Endothelial cell of umbilical vein (primary cell): ENCODE results near the gene TRIM62. TPM values are rescaled to one million over a fixed set of nuclear protein-coding genes. Genes with fewer than 3 reads are reported as not detected.

ENCODE experiments used
- BruUV-seq: library from RNA; stranded (reverse); fragments of 400-500 nt; replicated peaks from 2 replicates; lab custom pipeline; 2021; lab: Mats Ljungman, UMichigan
- CTCF ChIA-PET: fragments of 300-600, 350-600 bp; sonication (Branson Sonifier 250); formaldehyde crosslinking; loops from one replicate; lab custom pipeline; 2021; ENCODE audit warnings: antibody characterized with exemption, inconsistent platforms; lab: Charles Lee
- POLR2A ChIA-PET: fragments of 300-600, 350-600 bp; sonication (Branson Sonifier 250); formaldehyde crosslinking; loops from one replicate; lab custom pipeline; 2021; ENCODE audit warnings: antibody characterized with exemption, inconsistent platforms; lab: Charles Lee
- DNase-seq: peaks from one replicate; pipeline ENCODE4 v3.0.0-alpha.2; 2011; ENCODE audit warnings: low read depth, low spot score
- FAIRE-seq: peaks from 2 replicates; lab custom pipeline; 2011; peaks lifted over from hg19 to GRCh38; lab: Jason Lieb, UNC
- H2AFZ ChIP-seq: 2 replicates; pipeline ENCODE4 v1.6.0; 2012; ENCODE audit warnings: low read depth, low read length, control low read depth, inconsistent platforms
- H3K27ac ChIP-seq: 2 replicates; pipeline ENCODE4 v1.5.1; 2011; ENCODE audit warnings: low read depth, mild to moderate bottlenecking, control low read depth, low read length, moderate library complexity; ENCODE audit not compliant: insufficient read depth
- H3K27me3 ChIP-seq, 2 experiments: 2 replicates each; pipeline versions ENCODE4 v1.6.0 to v1.6.1; 2011; ENCODE audit warnings: low read length in 2 of 2, mixed read lengths in 1 of 2; ENCODE audit not compliant: control insufficient read depth in 2 of 2, insufficient read depth in 2 of 2
- H3K36me3 ChIP-seq, 2 experiments: 2 replicates in 1 of 2; 3 replicates in 1 of 2; pipeline ENCODE4 v1.5.1; 2011; ENCODE audit warnings: low read length in 2 of 2, mild to moderate bottlenecking in 1 of 2, moderate library complexity in 1 of 2; ENCODE audit not compliant: control insufficient read depth in 2 of 2, insufficient read depth in 2 of 2; ENCODE audit errors: extremely low read depth in 1 of 2
- H3K4me1 ChIP-seq: 3 replicates; pipeline ENCODE4 v1.5.1; 2011; ENCODE audit warnings: mild to moderate bottlenecking, low read length; ENCODE audit not compliant: control insufficient read depth, insufficient read depth; ENCODE audit errors: extremely low read depth
- H3K4me2 ChIP-seq: 2 replicates; pipeline ENCODE4 v1.6.1; 2011; ENCODE audit warnings: low read length, control low read depth, mixed read lengths; ENCODE audit not compliant: insufficient read depth
- H3K4me3 ChIP-seq, 3 experiments: fragments of 200-600 bp in 1 of 3; sonication (generic), shearing (Covaris generic) in 1 of 3; replicated peaks in 1 of 3; 2 replicates each; pipeline ENCODE4 v1.5.1; 2011 to 2016; ENCODE audit warnings: control low read depth in 3 of 3, low read length in 3 of 3, mild to moderate bottlenecking in 2 of 3, inconsistent platforms in 1 of 3, low read depth in 1 of 3, moderate library complexity in 1 of 3; ENCODE audit not compliant: insufficient read depth in 1 of 3
- H3K79me2 ChIP-seq: 2 replicates; pipeline ENCODE4 v1.6.0; 2012; ENCODE audit warnings: low read length, inconsistent platforms; ENCODE audit not compliant: control insufficient read depth, insufficient read depth
- H3K9ac ChIP-seq: replicated peaks from 2 replicates; pipeline ENCODE3; 2011; ENCODE audit warnings: low read length, control low read depth; ENCODE audit not compliant: insufficient read depth; ENCODE audit errors: extremely low read depth
- H3K9me1 ChIP-seq: replicated peaks from 3 replicates; pipeline ENCODE4 v1.6.0; 2011; ENCODE audit warnings: mild to moderate bottlenecking, low read length; ENCODE audit not compliant: control insufficient read depth, insufficient read depth; ENCODE audit errors: extremely low read depth
- H3K9me3 ChIP-seq: replicated peaks from 2 replicates; pipeline ENCODE4 v1.5.1; 2012; ENCODE audit warnings: low read length, inconsistent platforms; ENCODE audit not compliant: control insufficient read depth, insufficient read depth
- H4K20me1 ChIP-seq: replicated peaks from 2 replicates; pipeline ENCODE3; 2011; ENCODE audit warnings: mild to moderate bottlenecking, low read length; ENCODE audit not compliant: control insufficient read depth, insufficient read depth; ENCODE audit errors: extremely low read depth
- CTCF ChIP-seq, 2 donors: IDR thresholded peaks; 1 replicate in 1 of 2; 2 replicates in 1 of 2; pipeline ENCODE4 v1.5.1; 2011; ENCODE audit warnings: low read length in 2 of 2, mild to moderate bottlenecking in 2 of 2, moderate library complexity in 2 of 2, control low read depth in 1 of 2, inconsistent platforms in 1 of 2, low read depth in 1 of 2; ENCODE audit not compliant: insufficient read depth in 1 of 2; ENCODE audit errors: extremely low read depth in 1 of 2
- EZH2 ChIP-seq: IDR thresholded peaks from 2 replicates; pipeline ENCODE4 v1.6.1; 2012; ENCODE audit warnings: borderline replicate concordance, low read depth, mild to moderate bottlenecking, moderate library complexity, low read length, inconsistent platforms; ENCODE audit not compliant: severe bottlenecking
- FOS ChIP-seq: IDR thresholded peaks from 2 replicates; pipeline ENCODE4 v1.6.1; 2011; ENCODE audit warnings: mild to moderate bottlenecking, low read length, moderate library complexity, borderline replicate concordance; ENCODE audit not compliant: insufficient read depth
- GATA2 ChIP-seq: IDR thresholded peaks from 2 replicates; pipeline ENCODE4 v1.7.0; 2011; ENCODE audit warnings: low read depth, mild to moderate bottlenecking, moderate library complexity, mixed read lengths, low read length; ENCODE audit not compliant: insufficient read length, insufficient read depth
- JUN ChIP-seq: IDR thresholded peaks from 2 replicates; pipeline ENCODE4 v1.6.1; 2011; ENCODE audit warnings: borderline replicate concordance, low read depth; ENCODE audit not compliant: insufficient read length, insufficient read depth
- MAX ChIP-seq: IDR thresholded peaks from 2 replicates; pipeline ENCODE4 v1.6.1; 2011; ENCODE audit not compliant: insufficient read depth, insufficient read length
- MYC ChIP-seq: IDR thresholded peaks from one replicate; pipeline ENCODE4 v1.6.1; 2011; ENCODE audit warnings: mild to moderate bottlenecking, low read depth, low read length
- POLR2A ChIP-seq: IDR thresholded peaks from 2 replicates; pipeline ENCODE4 v1.6.1; 2012; ENCODE audit warnings: low read depth, mild to moderate bottlenecking, control low read depth, low read length
- POLR2AphosphoS5 ChIP-seq: IDR thresholded peaks from 2 replicates; pipeline ENCODE4 v1.6.1; 2012; ENCODE audit warnings: low read depth, mild to moderate bottlenecking, control low read depth, low read length, moderate library complexity; ENCODE audit not compliant: insufficient read depth
- dilution Hi-C: fragments of 300-500 bp; cut with MboI; formaldehyde crosslinking; loops from one replicate; pipeline ENCODE4 v1.15.0; 2019; ENCODE audit warnings: low sequenced_read_pairs; ENCODE audit not compliant: extremely low pct_ligation_motif_present
- intact Hi-C: fragments of 100-400 bp; cut with micrococcal nuclease; formaldehyde crosslinking; loops from one replicate; pipeline ENCODE4 v1.10.0; 2022
- polyA plus RNA-seq, 4 experiments: library from polyadenylated mRNA; depleted of rRNA in 3 of 4; stranded (reverse) in 3 of 4; unstranded in 1 of 4; fragments of >200 nt; gene quantifications; 2 replicates each; pipeline versions ENCODE4 v1.2.1 to v1.2.3, GENCODE V29; 2011 to 2012; ENCODE audit warnings: missing spikeins in 1 of 4
- total RNA-seq: library from RNA; stranded (reverse); gene quantifications from 2 replicates; pipeline ENCODE4 v1.2.3, GENCODE V29; 2021

Gene TRIM62
- total and polyA plus RNA-seq, 2 donors (not counting 3 experiments of a cell fraction or from before 2014, with no cell fraction given), result 8.3 to 9.3 TPM

GRCh38 chr1:33099290-33100118 lies 82.3 kb downstream of the TRIM62 start:
- BruUV-seq, result no TSS peak
- Histone ChIP-seq H3K9me1 (no peaks in the 10 kb centered on the region), H3K9me3 (no peaks in the 10 kb centered on the region), H3K27ac (no peak overlapping the region), H3K9ac (no peak overlapping the region), H2AFZ (no peak overlapping the region), H3K4me2 (no peak overlapping the region), H4K20me1 (no peaks in the 10 kb centered on the region), H3K4me3 (no peak overlapping the region), H3K27me3 (peaks cover 0 to 3% of the 10 kb centered on the region in 2 experiments), H3K36me3 (no peaks in the 10 kb centered on the region), H3K4me1 (no peaks in the 10 kb centered on the region), H3K79me2 (no peaks in the 10 kb centered on the region)
- no peak for TF ChIP-seq CTCF (IDR thresholded peaks at IDR 0.05; ENCODE audit: extremely low read depth in 1 of 2, insufficient read depth in 1 of 2, low read depth in 1 of 2, low read length in 2 of 2)
- TF ChIP-seq EZH2, result no peak
- no peak for TF ChIP-seq MAX
- TF ChIP-seq MYC, result no peak
- TF ChIP-seq JUN, result no peak
- TF ChIP-seq POLR2A, result no peak
- no peak for TF ChIP-seq FOS
- no peak for TF ChIP-seq POLR2AphosphoS5
- no peak for TF ChIP-seq GATA2
- DNase-seq (no peak), FAIRE-seq (no peak)
- POLR2A ChIA-PET, result no interaction called here
- dilution Hi-C loops (no loop called here), intact Hi-C loops (no loop called here)
- CTCF ChIA-PET, result no interaction called here
